Breast epithelium (tissue), 3 donors: ENCODE measurements around the gene DNMT3A.

Experiments
- CTCF ChIP-seq, 3 donors: fragments of 450-650 bp; IDR thresholded peaks; one replicate each; pipeline ENCODE4 v1.5.1; 2016 to 2017; ENCODE audit warnings: antibody characterized with exemption in 3 of 3, mild to moderate bottlenecking in 3 of 3, moderate library complexity in 3 of 3
- POLR2A ChIP-seq: fragments of 450-650 bp; IDR thresholded peaks from one replicate; pipeline ENCODE4 v1.6.1; 2016; ENCODE audit warnings: antibody characterized with exemption, mild to moderate bottlenecking, moderate library complexity
- POLR2AphosphoS5 ChIP-seq, 3 donors: sonication (generic); formaldehyde crosslinking; IDR thresholded peaks; one replicate each; pipeline ENCODE4 v1.6.1; 2017; ENCODE audit warnings: antibody characterized with exemption in 3 of 3

GRCh38 chr2:25322312-25322711, 19.4 kb downstream of the DNMT3A start:
- TF ChIP-seq POLR2A = no peak
- TF ChIP-seq CTCF (IDR thresholded peaks at IDR 0.05) = no peak
- no peak for TF ChIP-seq POLR2AphosphoS5 (IDR thresholded peaks at IDR 0.05)
